Retinal pigment epithelial cell (primary cell): ENCODE measurements around the gene PSMC2.

Experiments used
- DNase-seq: peaks from one replicate; pipeline ENCODE4 v3.0.0-alpha.2; 2010; ENCODE audit warnings: low read depth
- H3K4me3 ChIP-seq: 2 replicates; pipeline ENCODE4 v1.5.1; 2011; ENCODE audit warnings: mild to moderate bottlenecking, low read length, control low read depth, moderate library complexity
- TF ChIP-seq, protein P1 (sequence below): conservative IDR thresholded peaks from 2 replicates; pipeline ENCODE4 v1.5.1; 2011; ENCODE audit warnings: low read depth, low read length, control low read depth, inconsistent platforms

PSMC2 gene

DNA sequence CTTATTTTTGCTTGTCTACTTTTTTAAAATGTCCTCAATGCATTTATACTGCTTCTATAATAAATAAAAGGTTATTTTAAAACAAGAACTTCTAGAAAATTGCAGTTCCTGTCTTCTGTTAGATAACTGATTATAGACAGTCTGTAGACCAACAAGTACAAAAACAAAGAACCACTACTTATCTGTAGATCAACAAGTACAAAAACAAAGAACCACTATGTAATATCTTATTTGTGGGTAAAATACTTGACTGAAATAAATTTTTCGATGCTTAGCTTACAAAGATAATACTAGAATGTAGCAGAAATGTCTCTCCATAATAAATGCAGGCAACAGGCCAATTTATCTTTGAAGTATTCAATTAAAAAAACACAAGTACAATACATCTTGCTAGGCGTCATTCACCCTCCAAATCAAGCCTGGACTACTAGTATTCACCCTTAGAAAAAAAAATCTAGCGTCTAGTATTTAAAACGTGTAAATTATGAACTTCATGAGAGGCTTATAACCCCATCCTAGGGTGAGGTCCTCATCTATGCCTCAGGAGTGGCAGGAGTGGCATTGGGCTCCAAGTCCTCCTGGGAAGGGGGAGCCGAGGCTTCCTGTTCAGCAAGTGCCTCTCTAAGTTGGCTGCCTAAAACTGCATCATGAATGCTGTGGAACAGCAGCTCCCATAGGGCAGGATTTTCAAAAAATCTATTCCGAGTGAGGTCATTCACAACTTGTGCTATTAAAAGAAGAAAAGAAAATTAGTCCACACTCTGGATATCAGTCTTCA lies 26.6 kb downstream of the PSMC2 start:
- TF ChIP-seq, protein P1, sequence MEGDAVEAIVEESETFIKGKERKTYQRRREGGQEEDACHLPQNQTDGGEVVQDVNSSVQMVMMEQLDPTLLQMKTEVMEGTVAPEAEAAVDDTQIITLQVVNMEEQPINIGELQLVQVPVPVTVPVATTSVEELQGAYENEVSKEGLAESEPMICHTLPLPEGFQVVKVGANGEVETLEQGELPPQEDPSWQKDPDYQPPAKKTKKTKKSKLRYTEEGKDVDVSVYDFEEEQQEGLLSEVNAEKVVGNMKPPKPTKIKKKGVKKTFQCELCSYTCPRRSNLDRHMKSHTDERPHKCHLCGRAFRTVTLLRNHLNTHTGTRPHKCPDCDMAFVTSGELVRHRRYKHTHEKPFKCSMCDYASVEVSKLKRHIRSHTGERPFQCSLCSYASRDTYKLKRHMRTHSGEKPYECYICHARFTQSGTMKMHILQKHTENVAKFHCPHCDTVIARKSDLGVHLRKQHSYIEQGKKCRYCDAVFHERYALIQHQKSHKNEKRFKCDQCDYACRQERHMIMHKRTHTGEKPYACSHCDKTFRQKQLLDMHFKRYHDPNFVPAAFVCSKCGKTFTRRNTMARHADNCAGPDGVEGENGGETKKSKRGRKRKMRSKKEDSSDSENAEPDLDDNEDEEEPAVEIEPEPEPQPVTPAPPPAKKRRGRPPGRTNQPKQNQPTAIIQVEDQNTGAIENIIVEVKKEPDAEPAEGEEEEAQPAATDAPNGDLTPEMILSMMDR = no peak
- no peak overlapping the region for H3K4me3 ChIP-seq

DNA sequence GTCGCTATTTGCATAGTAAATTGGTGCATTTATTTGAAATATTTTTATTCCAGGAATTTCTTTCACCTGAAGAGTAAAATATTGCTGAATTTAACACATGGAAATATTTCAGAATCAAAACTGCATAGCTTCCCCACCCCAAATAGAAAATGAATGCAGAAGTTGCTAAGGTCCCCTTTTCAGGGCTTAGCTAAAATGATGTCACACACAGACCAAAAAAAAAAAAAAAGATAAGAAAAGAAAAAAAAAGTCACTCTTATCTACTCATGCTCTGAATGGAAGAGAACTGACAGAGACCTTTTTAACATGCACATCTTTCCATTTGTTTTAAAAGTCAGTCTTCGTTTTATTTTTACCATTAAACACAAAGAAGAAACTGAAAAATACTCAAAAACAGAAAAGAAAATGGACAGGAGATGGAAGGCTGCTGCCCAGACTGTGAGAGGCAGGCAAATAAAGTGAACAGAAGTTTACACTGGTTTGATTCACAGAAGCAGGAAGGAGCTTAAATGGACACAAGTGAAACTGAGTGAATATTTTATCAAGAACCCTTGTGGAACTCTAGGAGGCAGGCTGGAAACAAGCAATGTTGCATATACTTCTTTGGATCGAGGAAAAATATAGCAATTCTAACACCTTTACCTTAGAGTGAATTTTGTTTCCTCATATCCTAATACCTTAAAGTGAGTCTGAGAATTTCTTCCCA lies 32.0 kb downstream of the PSMC2 start:
- H3K4me3 ChIP-seq = no peak overlapping the region
- DNase-seq = no peak
- TF ChIP-seq, protein P1 = no peak

More for the DNA sequence above, 26.6 kb downstream of the PSMC2 start:
- no peak for DNase-seq

DNA sequence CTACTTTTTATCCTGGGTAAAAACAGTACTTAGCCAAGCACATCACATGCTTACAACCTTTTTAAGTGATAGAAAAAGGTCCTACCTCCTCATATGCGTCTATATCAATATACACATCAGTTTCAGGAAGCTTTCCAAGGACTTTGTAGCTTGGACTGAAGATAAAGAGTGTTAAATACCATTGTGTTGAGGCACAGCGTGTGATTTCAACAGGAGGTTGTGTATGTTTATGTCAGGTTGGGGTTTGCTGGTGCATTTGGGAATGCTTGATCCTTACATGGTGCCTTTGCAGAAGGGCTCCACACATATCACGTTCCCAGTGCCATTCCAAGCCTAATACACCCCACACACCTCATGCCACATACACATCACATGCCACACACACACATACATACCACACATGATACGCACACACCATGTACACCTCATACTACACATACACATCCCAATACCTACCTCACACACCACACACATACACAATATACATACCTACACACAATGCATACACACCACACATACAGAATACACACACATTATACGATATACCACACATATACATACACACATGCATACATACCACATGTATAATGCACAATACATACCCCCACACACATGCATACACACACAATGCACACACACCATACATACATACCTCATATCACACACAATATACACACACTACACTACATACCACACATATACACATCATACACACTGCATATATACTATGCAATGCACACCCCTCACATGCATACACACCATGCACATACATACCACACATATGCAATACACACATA lies 33.1 kb downstream of the PSMC2 start:
- no peak for DNase-seq
- TF ChIP-seq, protein P1 = no peak
- H3K4me3 ChIP-seq = no peak overlapping the region

DNA sequence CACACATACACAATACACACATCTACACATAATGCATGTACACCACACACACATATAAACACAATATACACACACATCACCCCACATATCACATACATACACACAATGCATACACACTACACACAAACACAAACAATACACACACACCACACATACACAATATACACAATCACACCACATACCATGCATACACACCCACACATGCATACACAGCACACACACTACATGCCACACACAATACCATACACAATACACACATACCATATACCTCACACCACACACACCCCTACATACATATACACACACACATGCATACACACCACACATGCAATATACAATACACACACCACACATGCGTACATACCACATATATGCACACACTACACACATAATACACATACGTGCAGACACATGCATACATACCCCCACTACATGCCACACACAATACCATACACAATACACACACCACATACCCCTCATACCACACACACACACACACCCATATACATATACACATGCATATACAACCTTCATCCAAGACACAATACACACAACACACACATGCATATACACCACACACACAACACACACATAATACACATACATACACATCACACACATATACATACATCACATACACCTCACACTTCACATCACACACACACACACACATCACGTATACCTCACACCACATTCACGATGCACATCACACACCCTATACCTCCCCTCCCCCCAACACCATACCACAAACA lies 34.0 kb downstream of the PSMC2 start:
- TF ChIP-seq, protein P1 = no peak
- no peak for DNase-seq
- no peak overlapping the region for H3K4me3 ChIP-seq

DNA sequence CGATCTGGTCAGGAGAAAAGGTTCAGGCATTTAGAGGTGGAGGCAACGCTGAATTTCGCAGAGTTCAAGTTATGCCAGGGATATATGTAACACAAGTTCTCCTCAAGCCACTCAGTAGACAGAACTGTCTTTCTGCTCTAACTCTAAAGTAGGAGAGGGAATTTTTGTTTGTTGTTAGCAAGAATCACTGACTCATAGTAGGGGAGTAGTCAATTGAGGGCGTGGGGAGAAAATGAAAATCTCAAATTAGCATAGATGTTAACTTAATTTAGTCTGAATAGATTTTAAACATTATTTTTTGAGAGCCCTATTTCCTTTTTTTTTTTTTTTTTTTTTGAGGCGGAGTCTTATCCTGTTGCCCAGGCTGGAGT lies 34.6 kb downstream of the PSMC2 start:
- H3K4me3 ChIP-seq = no peak overlapping the region
- TF ChIP-seq, protein P1 = no peak
- no peak for DNase-seq

DNA sequence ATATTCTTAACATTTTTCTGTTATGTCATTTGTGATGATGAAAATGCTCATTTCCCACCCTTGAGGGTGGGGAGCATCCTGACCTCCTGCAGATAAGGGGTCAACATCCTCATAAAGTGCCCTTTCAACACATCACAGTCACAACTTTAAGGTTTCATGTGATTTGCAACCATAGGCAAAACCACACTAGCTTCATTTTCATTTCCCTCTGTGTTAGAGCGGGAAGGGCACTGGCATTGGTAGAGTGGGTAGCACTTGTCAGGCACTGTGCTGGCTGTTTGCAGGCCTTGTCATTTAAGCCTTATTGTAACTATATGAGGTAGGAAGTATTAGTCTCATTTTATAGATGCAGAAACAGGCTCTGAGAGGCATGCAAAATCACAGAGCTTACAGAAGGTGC lies 39.8 kb downstream of the PSMC2 start:
- H3K4me3 ChIP-seq = no peak overlapping the region
- TF ChIP-seq, protein P1 = no peak
- DNase-seq = no peak
